Measurements from ENCODE around the gene CDC7. TPM values are rescaled to one million over a fixed set of nuclear protein-coding genes. Genes with fewer than 3 reads are reported as not detected.
A peak's percentile ranks its signal among the peaks of the same experiment; 100 is the strongest.
"Not testable (repeated sequence)": the region's sequence is repeated elsewhere in the genome, so short reads cannot be mapped to it uniquely, and the experiment has no call there.

The CDC7 gene
- total RNA-seq, 2 experiments from 2014 or later: 25.7 to 26.0 TPM

- H3K27ac Mint-ChIP-seq: no peak overlapping the region
Measured at GRCh38 chr1:91502672-91503184, 2.1 kb downstream of the CDC7 start.

GRCh38 chr1:91503332-91503900 is 2.8 kb downstream of the CDC7 start:
- Mint-ChIP-seq H3K27ac (no peak overlapping the region), H3K9me3 (no peaks in the 10 kb centered on the region), H3K27me3 (no peaks in the 10 kb centered on the region), H3K4me3 (no peak overlapping the region), H3K4me1 (peaks cover 22% of the 10 kb centered on the region), H3K36me3 (peaks cover 24% of the 10 kb centered on the region)
- DNase-seq: no peak

More at GRCh38 chr1:91502672-91503184, 2.1 kb downstream of the CDC7 start:
- peaks cover 24% of the 10 kb centered on the region for H3K36me3 Mint-ChIP-seq
- H3K27me3 Mint-ChIP-seq: no peaks in the 10 kb centered on the region
- H3K4me1 Mint-ChIP-seq: peaks cover 22% of the 10 kb centered on the region
- DNase-seq: no peak
- H3K9me3 Mint-ChIP-seq: no peaks in the 10 kb centered on the region
- H3K4me3 Mint-ChIP-seq: no peak overlapping the region

GRCh38 chr1:91503975-91504530 is 3.4 kb downstream of the CDC7 start:
- Mint-ChIP-seq H3K27ac (no peak overlapping the region), H3K27me3 (no peaks in the 10 kb centered on the region), H3K4me3 (no peak overlapping the region), H3K9me3 (no peaks in the 10 kb centered on the region), H3K4me1 (peaks cover 22% of the 10 kb centered on the region), H3K36me3 (peaks cover 29% of the 10 kb centered on the region)
- no peak for DNase-seq

GRCh38 chr1:91505086-91505485 is 4.4 kb downstream of the CDC7 start:
- H3K4me1 Mint-ChIP-seq: peaks cover 22% of the 10 kb centered on the region
- no peak overlapping the region for H3K27ac Mint-ChIP-seq
- no peaks in the 10 kb centered on the region for H3K9me3 Mint-ChIP-seq
- peaks cover 37% of the 10 kb centered on the region for H3K36me3 Mint-ChIP-seq
- H3K4me3 Mint-ChIP-seq: no peak overlapping the region
- DNase-seq: no peak
- H3K27me3 Mint-ChIP-seq: no peaks in the 10 kb centered on the region

GRCh38 chr1:91506071-91506470 is 5.4 kb downstream of the CDC7 start:
- no peaks in the 10 kb centered on the region for H3K9me3 Mint-ChIP-seq
- H3K27me3 Mint-ChIP-seq: no peaks in the 10 kb centered on the region
- H3K4me1 Mint-ChIP-seq: peaks cover 22% of the 10 kb centered on the region
- peaks cover 43% of the 10 kb centered on the region for H3K36me3 Mint-ChIP-seq
- H3K4me3 Mint-ChIP-seq: no peak overlapping the region
- H3K27ac Mint-ChIP-seq: no peak overlapping the region
- no peak for DNase-seq

GRCh38 chr1:91507328-91507727 is 6.7 kb downstream of the CDC7 start:
- H3K36me3 Mint-ChIP-seq: peaks cover 39% of the 10 kb centered on the region
- H3K4me1 Mint-ChIP-seq: peaks cover 20% of the 10 kb centered on the region
- no peaks in the 10 kb centered on the region for H3K9me3 Mint-ChIP-seq
- H3K4me3 Mint-ChIP-seq: no peak overlapping the region
- H3K27ac Mint-ChIP-seq: no peak overlapping the region
- DNase-seq: no peak
- H3K27me3 Mint-ChIP-seq: no peaks in the 10 kb centered on the region

GRCh38 chr1:91510754-91511153 is 10.1 kb downstream of the CDC7 start:
- Mint-ChIP-seq H3K27ac (no peak overlapping the region), H3K4me3 (no peak overlapping the region), H3K9me3 (no peaks in the 10 kb centered on the region), H3K36me3 (peaks cover 28% of the 10 kb centered on the region), H3K4me1 (peaks cover 2% of the 10 kb centered on the region), H3K27me3 (no peaks in the 10 kb centered on the region)
- DNase-seq: no peak

- H3K4me3 Mint-ChIP-seq: no peak overlapping the region
- no peaks in the 10 kb centered on the region for H3K9me3 Mint-ChIP-seq
- no peak for DNase-seq
- no peak overlapping the region for H3K27ac Mint-ChIP-seq
- H3K27me3 Mint-ChIP-seq: no peaks in the 10 kb centered on the region
- H3K4me1 Mint-ChIP-seq: no peaks in the 10 kb centered on the region
- H3K36me3 Mint-ChIP-seq: peaks cover 30% of the 10 kb centered on the region
Measured at GRCh38 chr1:91511386-91511785, 10.7 kb downstream of the CDC7 start.

GRCh38 chr1:91513160-91513559 is 12.5 kb downstream of the CDC7 start:
- Mint-ChIP-seq H3K4me3 (no peak overlapping the region), H3K9me3 (no peaks in the 10 kb centered on the region), H3K27me3 (no peaks in the 10 kb centered on the region), H3K4me1 (no peaks in the 10 kb centered on the region), H3K36me3 (peaks cover 46% of the 10 kb centered on the region), H3K27ac (no peak overlapping the region)
- DNase-seq: no peak

GRCh38 chr1:91513706-91514105 is 13.1 kb downstream of the CDC7 start:
- no peak for DNase-seq
- Mint-ChIP-seq H3K4me1 (no peaks in the 10 kb centered on the region), H3K9me3 (no peaks in the 10 kb centered on the region), H3K36me3 (peaks cover 48% of the 10 kb centered on the region), H3K4me3 (no peak overlapping the region), H3K27ac (no peak overlapping the region), H3K27me3 (no peaks in the 10 kb centered on the region)

- peaks cover 38% of the 10 kb centered on the region for H3K36me3 Mint-ChIP-seq
- no peaks in the 10 kb centered on the region for H3K9me3 Mint-ChIP-seq
- H3K27me3 Mint-ChIP-seq: no peaks in the 10 kb centered on the region
- DNase-seq: no peak
- H3K4me3 Mint-ChIP-seq: no peak overlapping the region
- peaks cover 6% of the 10 kb centered on the region for H3K4me1 Mint-ChIP-seq
- H3K27ac Mint-ChIP-seq: no peak overlapping the region
Measured at GRCh38 chr1:91515994-91516393, 15.3 kb downstream of the CDC7 start.

GRCh38 chr1:91516605-91517004 is 16.0 kb downstream of the CDC7 start:
- H3K27me3 Mint-ChIP-seq, DNase-seq, H3K27ac Mint-ChIP-seq, H3K4me3 Mint-ChIP-seq, H3K9me3 Mint-ChIP-seq: not testable (repeated sequence)
- peaks cover 11% of the 10 kb centered on the region for H3K4me1 Mint-ChIP-seq
- peaks cover 42% of the 10 kb centered on the region for H3K36me3 Mint-ChIP-seq

GRCh38 chr1:91519167-91519566 is 18.5 kb downstream of the CDC7 start:
- H3K4me1 Mint-ChIP-seq: peaks cover 27% of the 10 kb centered on the region
- not testable (repeated sequence) for H3K27ac Mint-ChIP-seq, H3K9me3 Mint-ChIP-seq, H3K27me3 Mint-ChIP-seq, DNase-seq, H3K4me3 Mint-ChIP-seq
- peaks cover 47% of the 10 kb centered on the region for H3K36me3 Mint-ChIP-seq

GRCh38 chr1:91520942-91521507 is 20.4 kb downstream of the CDC7 start:
- Mint-ChIP-seq H3K4me3 (no peak overlapping the region), H3K27me3 (no peaks in the 10 kb centered on the region), H3K9me3 (no peaks in the 10 kb centered on the region), H3K36me3 (peaks cover 50% of the 10 kb centered on the region), H3K4me1 (peaks cover 27% of the 10 kb centered on the region), H3K27ac (peak overlapping the region; percentile 14)
- no peak for DNase-seq

- Mint-ChIP-seq H3K27ac (no peak overlapping the region), H3K27me3 (no peaks in the 10 kb centered on the region), H3K4me3 (no peak overlapping the region), H3K9me3 (no peaks in the 10 kb centered on the region), H3K36me3 (peaks cover 31% of the 10 kb centered on the region), H3K4me1 (peaks cover 27% of the 10 kb centered on the region)
- peak; percentile 43 for DNase-seq
Measured at GRCh38 chr1:91523482-91523881, 22.8 kb downstream of the CDC7 start.

- Mint-ChIP-seq H3K27ac (no peak overlapping the region), H3K4me1 (peaks cover 25% of the 10 kb centered on the region), H3K9me3 (no peaks in the 10 kb centered on the region), H3K4me3 (no peak overlapping the region), H3K36me3 (peaks cover 24% of the 10 kb centered on the region), H3K27me3 (no peaks in the 10 kb centered on the region)
- DNase-seq: no peak
Measured at GRCh38 chr1:91526496-91526895, 25.8 kb downstream of the CDC7 start.

Measured in activated naive CD8-positive, alpha-beta T cell treated with anti-CD3 and anti-CD28 coated beads for 36 hours (primary cell).